Brain microvascular endothelial cell (primary cell): ENCODE data around the gene APOC1.
A peak's percentile ranks its signal among the peaks of the same experiment; 100 is the strongest.
"Not testable (repeated sequence)": the region's sequence is repeated elsewhere in the genome, so short reads cannot be mapped to it uniquely, and the experiment has no call there.

Source experiments
- DNase-seq: peaks from one replicate; pipeline ENCODE4 v3.0.0-alpha.2; 2020
- H3K27ac ChIP-seq: fragments of 250-450 bp; sonication (Bioruptor Pico); 2 replicates; pipeline ENCODE4 v1.5.1; 2020; ENCODE audit warnings: mild to moderate bottlenecking, moderate library complexity
- H3K27me3 ChIP-seq: fragments of 250-450 bp; sonication (Bioruptor Pico); replicated peaks from 2 replicates; pipeline ENCODE4 v1.5.1; 2020; ENCODE audit warnings: mild to moderate bottlenecking
- H3K36me3 ChIP-seq: fragments of 250-450 bp; sonication (Bioruptor Pico); replicated peaks from 2 replicates; pipeline ENCODE4 v1.5.1; 2020; ENCODE audit warnings: mild to moderate bottlenecking
- H3K4me3 ChIP-seq: 2 replicates; pipeline ENCODE4 v1.5.1; 2011; ENCODE audit warnings: low read depth, mild to moderate bottlenecking, control low read depth, low read length, moderate library complexity
- CTCF ChIP-seq: IDR thresholded peaks from 2 replicates; pipeline ENCODE4 v1.5.1; 2011; ENCODE audit warnings: low read depth, mild to moderate bottlenecking, moderate library complexity, low read length, control low read depth, inconsistent platforms; ENCODE audit errors: missing control alignments
- in situ Hi-C: cut with HindIII; loops from 2 replicates; pipeline ENCODE4 v1.10.0; 2017; ENCODE audit warnings: low sequenced_read_pairs, low pct_ligation_motif_present

Gene APOC1

DNA sequence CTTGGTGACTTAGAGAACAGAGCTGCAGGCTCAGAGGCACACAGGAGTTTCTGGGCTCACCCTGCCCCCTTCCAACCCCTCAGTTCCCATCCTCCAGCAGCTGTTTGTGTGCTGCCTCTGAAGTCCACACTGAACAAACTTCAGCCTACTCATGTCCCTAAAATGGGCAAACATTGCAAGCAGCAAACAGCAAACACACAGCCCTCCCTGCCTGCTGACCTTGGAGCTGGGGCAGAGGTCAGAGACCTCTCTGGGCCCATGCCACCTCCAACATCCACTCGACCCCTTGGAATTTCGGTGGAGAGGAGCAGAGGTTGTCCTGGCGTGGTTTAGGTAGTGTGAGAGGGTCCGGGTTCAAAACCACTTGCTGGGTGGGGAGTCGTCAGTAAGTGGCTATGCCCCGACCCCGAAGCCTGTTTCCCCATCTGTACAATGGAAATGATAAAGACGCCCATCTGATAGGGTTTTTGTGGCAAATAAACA, 9.9 kb downstream of the APOC1 start:
- Histone ChIP-seq H3K4me3 (no peak overlapping the region), H3K36me3 (no peaks in the 10 kb centered on the region), H3K27ac (no peak overlapping the region), H3K27me3 (no peaks in the 10 kb centered on the region)
- no peak for TF ChIP-seq CTCF
- in situ Hi-C loops: no loop called here
- DNase-seq: no peak

- no peak for TF ChIP-seq CTCF
- in situ Hi-C loops: no loop called here
- Histone ChIP-seq H3K27me3 (no peaks in the 10 kb centered on the region), H3K36me3 (no peaks in the 10 kb centered on the region), H3K4me3 (no peak overlapping the region), H3K27ac (no peak overlapping the region)
- no peak for DNase-seq
Measured at GRCh38 chr19:44925114-44925891, 10.9 kb downstream of the APOC1 start.

DNA sequence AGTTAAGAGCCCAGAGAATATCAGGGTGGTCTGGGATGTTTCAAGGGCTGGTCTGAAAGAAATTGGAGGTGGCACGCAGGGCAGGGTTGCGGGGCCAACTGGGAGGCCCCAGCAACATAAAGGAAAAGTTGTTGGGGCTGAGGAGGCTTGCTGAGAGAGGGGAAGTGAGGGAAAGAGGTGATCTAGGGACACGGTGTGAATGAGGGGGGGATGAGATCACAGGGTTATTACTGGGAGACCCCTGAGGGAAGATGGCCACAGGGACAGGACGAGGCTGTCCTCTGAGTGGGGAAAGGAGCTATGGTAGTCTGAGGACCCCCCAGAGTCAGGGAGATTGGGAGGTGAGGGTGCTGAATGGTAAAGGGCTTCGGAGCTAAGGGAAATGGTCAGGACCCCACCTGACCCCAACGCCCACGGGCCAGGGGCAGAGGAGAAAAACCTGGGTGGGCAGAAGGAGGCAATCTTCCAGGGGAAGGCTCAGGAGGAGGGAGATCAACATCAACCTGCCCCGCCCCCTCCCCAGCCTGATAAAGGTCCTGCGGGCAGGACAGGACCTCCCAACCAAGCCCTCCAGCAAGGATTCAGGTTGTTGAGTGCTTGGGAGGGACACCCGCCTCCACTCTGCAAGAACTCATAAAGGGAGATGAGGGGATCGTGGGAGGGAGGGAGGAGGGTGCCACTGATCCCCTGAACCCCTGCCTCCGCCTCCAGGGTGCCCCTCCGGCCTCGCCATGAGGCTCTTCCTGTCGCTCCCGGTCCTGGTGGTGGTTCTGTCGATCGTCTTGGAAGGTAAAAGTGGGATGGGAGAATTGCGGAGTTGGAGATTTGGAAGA, 12.1 kb downstream of the APOC1 start:
- DNase-seq, in situ Hi-C loops, H3K36me3 ChIP-seq, H3K27me3 ChIP-seq, H3K27ac ChIP-seq: not testable (repeated sequence)
- peak overlapping the region; percentile 13 for H3K4me3 ChIP-seq

GRCh38 chr19:44927746-44928145, 13.3 kb downstream of the APOC1 start:
- H3K36me3 ChIP-seq: no peaks in the 10 kb centered on the region
- DNase-seq: peak; percentile 34
- no peak for TF ChIP-seq CTCF
- H3K4me3 ChIP-seq: no peak overlapping the region
- no peaks in the 10 kb centered on the region for H3K27me3 ChIP-seq
- H3K27ac ChIP-seq: no peak overlapping the region
- in situ Hi-C loops: no loop called here

DNA sequence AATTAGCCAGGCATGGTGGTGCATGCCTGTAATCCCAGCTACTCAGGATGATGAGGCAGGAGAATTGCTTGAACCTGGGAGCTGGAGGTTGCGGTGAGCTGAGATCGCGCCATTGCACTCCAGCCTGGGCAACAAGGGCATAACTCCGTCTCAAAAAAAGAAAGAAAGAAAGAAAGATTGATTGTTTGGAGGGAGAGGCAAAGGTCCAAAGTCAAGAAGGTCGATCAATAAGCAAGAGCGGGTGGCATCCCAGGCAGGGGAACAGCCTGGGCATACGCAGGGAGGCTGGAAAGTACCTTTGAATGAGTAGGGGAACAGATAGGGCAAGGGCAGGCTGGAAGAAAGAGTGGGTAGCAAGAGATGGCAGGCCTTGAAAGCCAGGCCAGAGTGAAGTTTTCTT, 15.7 kb downstream of the APOC1 start:
- no peaks in the 10 kb centered on the region for H3K27me3 ChIP-seq
- in situ Hi-C loops: no loop called here
- TF ChIP-seq CTCF: no peak

DNA sequence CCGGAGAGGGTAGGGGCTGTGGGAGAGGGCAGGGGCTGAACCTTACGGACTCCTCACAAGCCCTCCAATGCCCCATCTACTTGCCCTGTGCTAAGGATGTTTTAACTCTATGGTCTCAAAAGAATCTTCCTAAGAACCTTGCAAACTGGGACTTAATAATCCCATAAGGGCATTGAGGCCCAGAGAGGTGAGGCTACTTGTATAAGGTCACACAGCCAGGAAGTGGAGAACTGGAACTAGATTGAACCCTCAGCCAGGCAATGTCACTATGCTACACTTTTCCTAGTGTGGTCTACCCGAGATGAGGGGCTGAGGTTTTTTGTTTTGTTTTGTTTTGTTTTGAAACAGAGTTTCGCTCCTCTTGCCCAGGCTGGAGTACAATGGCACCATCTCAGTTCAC, 17.1 kb downstream of the APOC1 start:
- in situ Hi-C loops: no loop called here
- Histone ChIP-seq H3K4me3 (no peak overlapping the region), H3K27ac (no peak overlapping the region), H3K27me3 (no peaks in the 10 kb centered on the region), H3K36me3 (no peaks in the 10 kb centered on the region)
- no peak for DNase-seq
- TF ChIP-seq CTCF: no peak

More for the DNA sequence above, 15.7 kb downstream of the APOC1 start:
- Histone ChIP-seq H3K4me3 (no peak overlapping the region), H3K27ac (no peak overlapping the region), H3K36me3 (no peaks in the 10 kb centered on the region)
- DNase-seq: no peak
